Stimulated activated CD8-positive, alpha-beta memory T cell treated with anti-CD3 and anti-CD28 coated beads, Interleukin-7, amount 100 ng/mL, for 4 hours (primary cell): Measurements from ENCODE around the gene C11orf98.
"Not testable (repeated sequence)": the region's sequence is repeated elsewhere in the genome, so short reads cannot be mapped to it uniquely, and the experiment has no call there.

Experiments
- DNase-seq, 2 donors: peaks; one replicate each; pipeline ENCODE4 v3.0.0-alpha.2; 2020; ENCODE audit warnings: low read depth in 2 of 2

C11orf98 gene

DNA sequence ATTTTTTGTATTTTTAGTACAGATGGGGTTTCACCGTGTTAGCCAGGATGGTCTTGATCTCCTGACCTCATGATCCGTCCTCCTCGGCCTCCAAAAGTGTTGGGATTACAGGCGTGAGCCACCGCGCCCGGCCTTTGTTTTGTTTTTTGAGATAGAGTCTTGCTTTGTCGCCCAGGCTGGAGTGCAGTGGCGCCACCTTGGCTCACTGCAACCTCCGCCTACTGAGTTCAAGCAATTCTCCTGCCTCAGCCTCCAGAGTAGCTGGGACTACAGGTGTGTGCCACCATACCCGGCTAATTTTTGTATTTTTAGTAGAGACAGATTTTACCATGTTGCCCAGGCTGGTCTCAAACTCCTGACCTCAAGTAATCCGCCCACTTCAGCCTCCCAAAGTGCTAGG lies 14.7 kb downstream of the C11orf98 start:
- not testable (repeated sequence) for DNase-seq

DNA sequence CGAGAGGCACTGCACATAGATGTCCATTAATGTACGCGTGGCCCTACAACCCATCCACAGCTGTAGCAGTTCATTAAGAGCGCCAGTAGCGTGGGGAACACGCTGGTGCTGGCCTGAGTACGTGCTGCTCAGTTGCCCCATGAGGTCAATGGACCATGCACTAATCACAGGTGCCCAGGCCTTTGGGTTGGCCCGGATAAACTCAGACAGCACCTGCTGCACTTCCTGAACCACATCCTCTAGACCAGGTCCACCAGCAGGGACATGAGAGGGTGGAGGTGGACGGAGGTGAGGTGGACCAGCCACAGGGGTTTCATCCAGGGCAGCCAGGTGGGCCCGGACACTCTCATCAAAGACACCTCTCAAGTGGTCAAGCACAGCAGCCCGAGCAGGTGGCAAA lies 15.5 kb downstream of the C11orf98 start:
- no peak for DNase-seq

DNA sequence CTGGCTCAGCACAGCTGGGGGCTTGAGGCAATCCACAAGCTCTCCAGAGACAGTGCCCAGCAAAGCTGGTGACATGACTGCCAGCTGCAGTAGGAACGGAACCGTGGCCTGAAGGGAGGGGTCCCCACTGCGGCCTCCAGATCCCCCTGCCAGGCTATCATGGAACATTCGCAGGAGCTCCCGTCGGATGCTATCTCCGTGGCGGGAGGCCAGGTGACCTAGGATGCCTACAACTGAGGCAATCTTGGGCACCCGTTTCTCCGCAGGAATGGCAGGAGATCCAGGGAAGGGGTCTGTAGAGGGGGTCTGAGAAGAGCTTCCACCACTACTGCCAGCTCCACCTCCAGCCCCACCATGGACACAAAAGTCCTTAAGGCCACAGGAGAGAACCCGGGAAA lies 16.0 kb downstream of the C11orf98 start:
- no peak for DNase-seq

DNA sequence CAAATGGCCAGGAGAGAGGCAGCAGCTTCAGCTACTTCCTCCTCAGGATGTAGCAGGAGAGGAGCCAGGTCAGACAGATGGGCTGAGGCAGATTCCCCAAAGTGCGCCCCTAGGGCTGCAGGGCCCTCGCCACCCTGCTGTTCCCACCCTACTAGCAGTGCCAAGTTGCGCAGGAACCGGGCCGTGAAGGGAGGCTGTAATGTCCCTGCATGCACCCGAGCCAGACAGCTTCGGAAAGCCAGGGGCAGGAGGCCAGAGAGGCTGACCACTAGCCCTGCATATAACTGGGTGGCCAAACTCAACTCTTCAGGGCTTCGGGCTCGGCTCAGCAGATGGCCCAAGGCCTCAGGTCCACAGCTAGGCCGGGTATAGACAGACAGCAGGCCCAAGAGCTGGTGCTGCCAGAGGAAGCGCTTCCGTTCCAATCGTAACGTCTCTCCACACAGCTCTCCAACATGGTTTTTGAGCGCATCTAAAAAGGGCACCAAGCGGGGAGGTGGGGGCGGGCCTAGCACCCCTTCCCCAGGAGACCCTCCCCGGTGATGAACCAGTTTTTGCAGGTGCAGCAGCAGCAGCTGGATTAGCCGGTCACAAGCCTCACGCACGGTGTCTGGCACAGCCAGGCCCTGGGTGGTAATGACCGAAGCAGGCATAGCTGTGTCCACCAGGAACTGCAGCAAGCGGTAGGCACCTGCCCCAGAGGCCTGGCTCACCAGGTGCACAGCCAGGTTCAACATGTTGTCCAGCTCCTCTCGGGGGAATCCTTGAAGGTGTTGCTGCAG lies 16.6 kb downstream of the C11orf98 start:
- no peak for DNase-seq

DNA sequence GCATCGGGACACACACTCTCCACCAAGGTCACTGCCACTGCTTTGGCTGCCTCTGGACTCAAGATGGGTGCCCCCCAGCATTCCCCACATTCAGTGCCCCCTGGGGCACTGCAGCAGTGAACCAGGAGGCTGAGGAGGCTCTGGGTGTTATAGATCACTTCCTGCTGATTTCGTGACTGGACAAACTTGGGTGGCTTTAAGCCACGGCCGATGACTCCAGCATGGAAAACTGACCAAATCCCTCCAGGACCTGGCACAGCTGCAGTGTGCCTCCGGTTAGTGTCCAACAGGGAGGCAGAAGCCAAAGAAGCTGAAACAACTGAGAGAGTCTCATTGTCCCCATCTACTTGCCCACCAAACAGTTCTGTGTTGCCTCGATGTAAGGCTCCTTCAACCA lies 17.4 kb downstream of the C11orf98 start:
- no peak for DNase-seq

DNA sequence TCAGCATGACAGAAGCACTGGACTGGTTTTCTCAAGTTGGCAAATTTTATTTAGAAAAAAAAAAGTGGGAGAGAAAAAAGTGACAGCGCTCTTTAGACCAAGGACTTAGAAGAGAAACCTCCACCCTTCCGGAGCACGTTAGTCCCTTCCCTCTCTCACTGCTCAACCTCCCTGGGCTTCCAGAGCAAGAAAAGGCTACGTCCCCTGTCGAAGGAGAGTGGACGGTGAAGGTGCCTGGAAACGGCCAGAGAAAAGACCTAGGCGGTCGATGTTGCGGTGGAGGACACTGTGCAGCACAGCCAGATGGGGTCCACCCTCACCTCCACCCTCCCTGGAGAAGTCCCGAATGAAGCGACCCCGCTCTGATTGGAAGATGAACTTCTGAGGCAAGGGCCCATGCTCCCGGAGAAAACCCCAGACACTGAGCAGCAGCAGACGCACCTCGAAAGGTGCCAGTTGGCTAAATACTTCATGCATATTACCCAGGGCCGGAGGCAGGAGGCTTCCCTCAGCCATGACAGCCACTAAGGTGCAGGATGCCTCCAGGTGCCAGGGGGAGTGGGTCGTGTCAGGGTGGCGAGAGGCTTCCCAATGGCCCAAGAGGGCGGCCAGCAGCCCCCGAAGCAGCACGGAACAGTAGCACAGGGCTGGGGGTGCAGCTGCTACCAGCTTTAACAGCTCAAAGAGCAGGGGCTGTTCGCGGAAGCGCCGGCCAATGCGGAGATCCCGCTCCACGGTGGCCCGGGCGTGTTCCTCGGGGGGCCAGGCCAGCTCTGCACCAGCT lies 18.0 kb downstream of the C11orf98 start:
- no peak for DNase-seq

DNA sequence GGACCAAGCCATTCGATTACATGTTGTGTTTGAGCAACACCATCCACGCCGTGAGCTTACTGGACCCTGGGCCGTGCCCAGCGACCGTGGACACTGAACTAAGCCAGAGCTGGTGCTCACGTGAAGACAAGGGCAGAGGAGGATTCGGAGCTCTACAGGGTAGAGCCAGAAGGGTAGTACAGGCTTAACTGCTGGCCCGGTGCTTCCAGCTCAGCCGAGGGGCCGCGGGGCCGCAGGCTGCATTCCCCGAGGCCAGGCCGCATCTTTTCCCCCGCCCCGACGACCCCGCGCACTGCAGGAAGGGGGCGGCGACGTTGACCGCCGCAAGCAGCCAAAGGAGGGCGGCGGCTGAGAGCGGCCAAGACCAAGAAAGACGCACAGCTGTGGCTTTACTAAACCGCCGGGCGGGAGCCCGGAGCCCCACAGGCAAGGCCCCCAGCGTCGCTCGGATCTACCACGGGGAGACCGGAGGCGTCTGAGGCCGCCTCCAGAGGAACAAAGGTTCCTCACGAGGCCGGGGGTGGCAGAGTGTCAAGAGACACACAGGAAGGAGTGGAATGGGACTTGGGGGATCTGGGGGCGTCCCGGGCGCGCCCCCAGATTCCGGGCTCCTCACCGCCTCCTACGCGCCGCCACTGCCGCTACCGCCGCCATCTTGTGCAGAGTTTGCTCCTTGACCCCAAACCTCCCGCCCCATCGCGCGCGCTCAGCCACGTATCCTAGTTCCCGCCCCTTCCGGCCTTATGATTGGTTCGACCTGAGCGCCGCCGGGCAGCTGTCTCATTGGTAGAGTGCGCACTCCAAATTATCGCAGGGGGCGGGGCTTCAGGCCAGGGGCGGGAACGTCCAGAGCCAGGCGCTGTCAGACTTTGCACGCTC lies 18.8 kb downstream of the C11orf98 start, which contains the start of gene GANAB:
TSS of gene GANAB (minus strand) at position 668 of the 879 bp plus-strand sequence. CDS start at position 654, 14 bp downstream.
- peak; percentile 99 for DNase-seq

DNA sequence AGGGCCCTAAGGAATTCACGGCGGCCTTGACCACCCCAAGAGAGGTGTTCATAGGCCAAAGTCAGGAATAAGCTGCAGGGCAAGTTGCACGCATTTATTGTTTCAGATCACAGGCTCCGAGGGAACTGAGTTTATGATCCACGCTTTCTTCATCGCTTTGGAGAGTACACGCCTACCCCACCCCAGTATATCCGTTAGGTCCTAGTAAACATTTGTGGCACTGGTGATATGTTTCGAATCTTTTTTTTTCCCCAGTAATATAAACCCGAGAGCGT lies 19.4 kb downstream of the C11orf98 start:
- DNase-seq: no peak

DNA sequence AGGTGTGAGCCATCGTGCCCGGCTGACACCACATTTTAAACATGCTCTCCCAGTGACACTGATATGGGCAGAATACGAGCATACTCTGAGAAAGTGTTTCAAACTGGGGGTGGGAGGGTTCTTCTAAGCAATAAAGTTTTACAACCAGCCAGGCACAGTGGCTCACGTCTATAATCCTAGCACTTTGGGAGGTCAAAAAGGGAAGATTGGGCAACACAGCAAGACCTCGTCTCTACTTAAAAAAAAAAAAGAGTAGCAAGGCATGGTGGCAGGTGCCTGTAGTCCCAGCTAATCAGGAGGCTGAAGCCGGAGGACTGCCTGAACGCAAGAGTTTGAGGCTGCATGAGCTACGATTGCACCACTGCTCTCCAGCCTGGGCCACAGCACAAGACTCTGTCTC lies 20.8 kb downstream of the C11orf98 start:
- no peak for DNase-seq

DNA sequence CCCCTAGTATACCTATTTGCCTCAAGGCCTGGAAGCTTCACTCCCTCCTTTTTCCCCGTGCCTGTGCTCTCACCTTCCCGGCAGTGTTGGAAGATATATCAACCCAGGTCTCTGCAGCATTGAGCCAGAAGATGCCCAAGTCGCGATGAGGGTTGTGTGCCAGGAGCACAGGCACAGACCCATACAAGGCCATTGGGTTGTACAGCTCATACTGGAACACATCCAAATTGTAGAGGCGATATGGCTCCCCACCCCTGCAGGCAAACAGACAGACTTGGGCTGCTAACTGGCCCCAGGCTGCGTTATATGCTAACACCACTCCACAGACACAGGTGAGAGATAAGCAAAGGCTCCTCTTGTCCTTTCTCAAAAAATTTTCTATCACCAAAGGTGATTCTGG lies 32.5 kb downstream of the C11orf98 start:
- DNase-seq: no peak

DNA sequence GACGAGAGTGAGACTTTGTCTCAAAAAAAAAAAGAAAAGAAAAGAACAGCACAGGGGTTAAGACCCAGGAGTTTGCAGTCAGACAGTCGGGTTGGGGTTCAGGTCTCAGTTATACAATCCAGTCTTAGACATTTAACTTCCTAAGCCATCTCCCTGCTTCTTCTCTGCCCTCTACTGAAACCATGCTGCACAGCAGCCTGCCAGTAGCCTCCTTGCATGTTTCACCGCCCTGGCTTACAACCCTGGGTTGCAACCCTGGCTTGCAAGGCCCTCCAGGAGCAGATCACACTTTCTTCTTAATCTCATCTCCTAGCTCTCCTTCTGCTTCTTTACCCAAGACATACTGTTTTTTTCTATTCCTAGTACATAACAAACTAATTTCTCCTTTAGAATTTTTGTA lies 37.3 kb downstream of the C11orf98 start:
- no peak for DNase-seq

DNA sequence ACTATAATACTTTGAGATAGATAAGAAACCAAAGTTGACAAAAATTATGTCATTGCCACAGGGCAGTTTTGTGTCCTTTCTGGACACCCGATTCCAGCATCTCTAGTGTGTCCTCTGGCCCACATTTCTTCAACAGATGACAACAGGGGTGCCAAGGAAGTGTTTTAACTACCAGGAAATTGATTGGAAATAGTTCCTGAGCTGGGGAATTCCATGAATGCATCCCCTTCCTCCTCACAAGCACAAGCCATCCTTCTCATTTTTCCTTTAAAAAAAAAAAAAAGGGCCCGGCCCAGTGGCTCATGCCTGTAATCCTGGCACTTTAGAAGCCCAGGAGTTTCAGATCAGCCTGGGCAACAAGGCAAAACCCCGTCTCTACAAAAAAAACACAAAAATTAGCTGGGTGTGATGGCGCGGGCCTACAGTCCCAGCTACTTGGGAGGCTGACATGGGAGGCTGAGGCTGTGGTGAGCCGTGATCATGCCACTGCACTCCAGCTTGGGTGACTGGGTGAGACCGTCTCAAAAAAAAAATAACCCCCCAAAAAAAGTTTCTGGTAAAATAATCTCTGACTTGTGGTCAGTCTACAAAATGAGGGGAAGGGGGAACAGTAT lies 42.4 kb downstream of the C11orf98 start:
- no peak for DNase-seq

DNA sequence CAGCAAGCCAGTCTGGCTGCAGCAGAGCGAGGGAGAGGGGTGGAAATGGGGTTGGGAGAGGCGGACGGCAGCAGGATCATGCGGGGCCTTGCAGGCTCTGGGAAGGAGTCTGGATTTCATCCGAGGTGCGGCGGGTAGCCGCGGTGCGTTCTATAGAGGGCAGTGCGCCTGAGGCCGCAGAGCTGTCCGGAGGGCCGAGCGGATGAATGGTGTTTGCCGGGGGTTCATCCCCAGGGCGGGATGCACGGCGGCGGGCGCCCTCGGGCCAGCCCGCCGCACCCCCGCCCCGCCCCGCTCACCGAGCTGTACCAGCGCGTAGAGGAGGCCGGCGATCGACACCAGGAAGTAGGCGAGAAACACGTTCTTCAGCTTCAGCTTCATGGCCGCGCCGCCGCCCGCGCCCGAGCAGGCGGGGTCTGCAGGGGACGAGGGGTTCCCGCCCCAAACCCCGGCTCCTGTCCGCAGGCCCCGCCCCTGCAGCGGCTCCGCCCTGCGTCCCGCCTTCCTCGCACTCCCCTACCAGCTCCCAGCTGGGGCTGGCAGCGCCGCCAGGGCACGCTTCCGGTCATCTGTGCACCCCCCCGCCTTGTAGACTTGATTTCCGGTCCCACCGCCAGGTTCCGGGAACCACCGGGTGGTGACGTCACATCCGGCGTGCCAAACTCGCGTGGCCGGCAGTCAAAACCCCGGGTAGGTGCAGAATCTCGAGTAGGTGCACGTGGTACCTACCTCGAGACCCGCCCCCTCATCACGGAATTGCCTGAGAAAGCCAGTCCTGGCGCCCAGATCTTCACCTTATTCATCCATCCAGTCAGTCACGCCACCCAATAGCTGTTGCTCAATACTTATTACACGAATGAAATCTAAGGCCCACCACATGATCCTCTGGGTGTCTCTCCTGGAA lies 43.2 kb downstream of the C11orf98 start, which contains the start of gene B3GAT3:
TSS of gene B3GAT3 (minus strand) at position 420 of the 904 bp plus-strand sequence. CDS start at position 381, 39 bp downstream.
- peak; percentile 97 for DNase-seq

DNA sequence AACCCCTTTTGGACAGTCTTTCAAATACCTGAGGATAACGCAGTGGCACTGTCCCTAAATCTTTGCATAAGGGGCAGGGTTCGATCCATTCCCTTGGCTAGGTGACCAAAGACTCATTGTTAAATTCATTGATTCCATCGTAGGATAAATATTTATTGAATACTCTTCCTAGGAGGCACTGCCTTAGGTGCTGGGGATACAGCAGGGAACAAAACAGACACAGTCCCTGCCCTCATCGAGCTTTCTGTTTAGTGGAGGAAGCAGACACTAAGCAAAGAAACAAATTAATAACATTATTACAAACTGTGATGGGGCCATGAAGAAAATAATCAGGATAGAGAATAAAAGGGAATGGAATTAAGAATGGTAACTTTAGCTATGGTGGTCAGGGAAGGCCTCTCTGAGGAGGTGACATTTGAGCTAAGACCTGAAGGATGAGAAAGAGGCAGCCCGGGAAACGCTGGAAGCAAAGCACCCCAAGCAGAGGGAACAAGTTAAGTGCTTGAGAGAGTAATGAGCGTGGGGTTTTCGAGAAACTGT lies 43.9 kb downstream of the C11orf98 start:
- no peak for DNase-seq

DNA sequence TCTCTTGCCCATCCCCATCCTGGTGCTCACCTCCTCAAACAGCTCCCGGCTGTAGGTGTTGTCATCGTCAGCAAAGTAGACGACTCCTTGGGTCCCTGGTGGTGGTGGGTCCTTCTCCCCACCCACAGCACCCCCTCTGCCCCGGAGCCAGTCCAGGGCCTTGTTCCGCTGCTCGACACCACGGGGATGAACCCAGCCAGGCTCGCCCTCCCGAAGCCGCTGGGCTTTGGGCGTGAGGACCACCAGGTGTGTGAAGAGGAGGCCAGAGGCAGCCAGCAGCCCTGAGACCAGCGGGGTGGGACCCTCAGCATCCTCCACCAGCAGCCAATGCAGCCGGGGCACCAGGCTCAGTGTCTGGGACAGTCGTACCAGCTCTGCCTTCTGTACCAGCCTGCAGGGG lies 48.1 kb downstream of the C11orf98 start:
- DNase-seq: not testable (repeated sequence)

DNA sequence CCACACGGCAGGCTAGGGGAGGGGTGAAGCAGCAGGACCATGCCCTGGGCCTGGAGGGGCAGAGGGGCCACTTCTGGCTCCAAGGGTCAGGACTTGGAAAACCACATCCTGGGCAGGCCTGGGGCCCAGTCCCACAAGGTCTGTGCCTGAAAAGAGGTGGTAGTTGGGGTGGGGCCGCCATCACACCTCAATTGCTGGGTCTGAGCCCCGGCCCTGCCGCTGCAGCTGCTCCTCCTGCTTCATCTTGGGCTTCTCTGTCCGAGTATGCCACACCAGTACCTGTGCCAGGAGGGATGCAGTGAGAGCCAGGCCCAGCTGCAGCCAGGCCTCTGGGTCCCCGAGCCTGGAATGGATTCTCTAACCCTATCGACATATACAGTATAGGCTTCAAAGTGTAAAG lies 49.5 kb downstream of the C11orf98 start:
- DNase-seq: no peak

DNA sequence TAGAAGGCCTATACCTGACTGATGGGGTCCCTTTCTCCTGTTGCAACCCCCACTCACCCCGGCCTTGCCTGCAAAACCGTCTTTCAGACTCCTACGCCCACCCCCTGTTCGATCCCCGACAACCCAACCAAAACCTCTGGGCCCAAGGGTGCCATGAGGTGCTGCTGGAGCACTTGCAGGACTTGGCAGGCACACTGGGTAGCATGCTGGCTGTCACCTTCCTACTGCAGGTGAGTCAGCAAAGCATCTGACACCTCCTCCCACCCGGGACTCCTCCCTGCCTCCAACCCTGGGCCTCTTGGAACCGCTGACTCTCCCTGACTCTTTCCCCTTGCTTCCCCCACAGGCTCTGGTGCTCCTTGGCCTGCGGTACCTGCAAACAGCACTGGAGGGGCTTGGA lies 50.7 kb downstream of the C11orf98 start:
- DNase-seq: peak in 1 of 2 donors; percentile 39

DNA sequence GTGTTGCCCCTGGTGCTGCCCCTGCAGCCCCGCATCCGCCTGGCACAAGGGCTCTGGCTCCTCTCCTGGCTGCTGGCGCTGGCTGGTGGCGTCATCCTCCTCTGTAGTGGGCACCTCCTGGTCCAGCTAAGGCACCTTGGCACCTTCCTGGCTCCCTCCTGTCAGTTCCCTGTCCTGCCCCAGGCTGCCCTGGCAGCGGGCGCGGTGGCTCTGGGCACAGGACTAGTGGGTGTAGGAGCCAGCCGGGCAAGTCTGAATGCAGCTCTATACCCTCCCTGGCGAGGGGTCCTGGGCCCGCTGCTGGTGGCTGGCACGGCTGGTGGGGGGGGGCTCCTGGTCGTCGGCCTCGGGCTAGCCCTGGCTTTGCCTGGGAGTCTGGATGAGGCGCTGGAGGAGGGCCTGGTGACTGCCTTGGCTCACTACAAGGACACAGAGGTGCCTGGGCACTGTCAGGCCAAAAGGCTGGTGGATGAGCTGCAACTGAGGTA lies 51.7 kb downstream of the C11orf98 start:
- no peak for DNase-seq
